ENCODE results near the gene MGAT5B. TPM values are rescaled to one million over a fixed set of nuclear protein-coding genes. Genes with fewer than 3 reads are reported as not detected.

Gene MGAT5B
- total and polyA plus RNA-seq, 2 of the 13 experiments (the other 11 are each of a cell fraction or from before 2014, with no cell fraction given): 0.07 to 0.13 TPM

DNA sequence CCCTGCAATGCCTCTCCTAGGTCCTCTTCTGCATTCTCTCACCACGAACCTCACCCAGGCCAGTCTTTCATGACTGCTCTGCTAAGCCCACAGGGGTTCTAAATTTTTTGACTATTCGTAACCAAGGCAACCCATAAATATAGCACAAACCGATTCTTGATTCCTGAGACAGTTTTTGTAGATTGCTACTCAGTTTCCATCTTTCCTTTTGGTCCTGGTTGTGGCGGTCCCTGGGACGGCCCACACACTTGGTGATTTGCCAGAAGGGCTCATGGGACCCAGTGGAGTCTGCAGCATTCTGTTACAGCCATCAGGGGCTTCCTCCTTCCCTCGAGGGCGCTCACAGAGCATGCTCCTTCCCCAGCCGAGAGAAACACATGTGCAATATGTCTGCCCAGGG lies 23.4 kb upstream of the MGAT5B start:
- WGBS (ENCODE audit: low lambda C conversion rate): 20% methylated on average over 8 of the region's 8 CpGs
- ChIA-PET CTCF (ENCODE audit: low intra/inter-chr PET ratio, low total read pairs) (no interaction called here), POLR2A (no interaction called here)
- Histone ChIP-seq H3K9me3 (ENCODE audit: low read length) (no peaks in the 10 kb centered on the region), H3K4me1 (ENCODE audit: insufficient read depth, low read length) (0 out of 2 replicates have a peak, but pooled peaks cover 4% of the 10 kb centered on the region), H3K4me2 (ENCODE audit: low read depth, low read length) (no peak overlapping the region), H2AFZ (ENCODE audit: low read length) (no peak overlapping the region), H4K20me1 (ENCODE audit: insufficient read depth, low read length) (no peaks in the 10 kb centered on the region), H3K36me3 (replicated peaks in 1 of 2; ENCODE audit: control insufficient read depth in 1 of 2, insufficient read depth in 2 of 2, low read length in 2 of 2) (no peaks in the 10 kb centered on the region), H3K4me3 (replicated peaks in 1 of 3; ENCODE audit: insufficient read depth in 1 of 3, low read depth in 2 of 3, low read length in 3 of 3) (no peak overlapping the region), H3K79me2 (ENCODE audit: insufficient read depth, low read length) (no peaks in the 10 kb centered on the region), H3K9ac (ENCODE audit: insufficient read depth, low read depth, low read length) (no peak overlapping the region), H3K27ac (ENCODE audit: extremely low read length, insufficient read depth, low read length) (no peak overlapping the region), H3K27me3 (ENCODE audit: control insufficient read depth in 1 of 2, insufficient read depth in 2 of 2, low read length in 2 of 2) (peaks cover 7 to 70% of the 10 kb centered on the region in 2 experiments; a peak in 4 of 5 replicates)
- TF ChIP-seq GABPA (IDR thresholded peaks at IDR 0.05; ENCODE audit: low read depth, low read length) (no peak), GABPA (CRISPR knock-in tag; IDR thresholded peaks at IDR 0.05; ENCODE audit: low read depth) (no peak), ZNF577 (CRISPR knock-in tag; IDR thresholded peaks at IDR 0.05; ENCODE audit: borderline replicate concordance, low read depth) (no peak), ZNF274 (CRISPR knock-in tag; IDR thresholded peaks at IDR 0.05) (no peak), ZNF607 (CRISPR knock-in tag; IDR thresholded peaks at IDR 0.05; ENCODE audit: borderline replicate concordance) (no peak), SMAD9 (CRISPR knock-in tag; IDR thresholded peaks at IDR 0.05) (no peak), SRSF4 (IDR thresholded peaks at IDR 0.05; ENCODE audit: low read depth, low read length, poor library complexity, severe bottlenecking) (no peak), SNAPC2 (CRISPR knock-in tag; IDR thresholded peaks at IDR 0.05) (no peak), HOXD1 (CRISPR knock-in tag; IDR thresholded peaks at IDR 0.05) (no peak), ISX (CRISPR knock-in tag; conservative IDR thresholded peaks at IDR 0.05) (no peak), ZNF775 (CRISPR knock-in tag; IDR thresholded peaks at IDR 0.05; ENCODE audit: borderline replicate concordance) (no peak), NCOA2 (CRISPR knock-in tag; IDR thresholded peaks at IDR 0.05) (no peak), ZNF30 (CRISPR knock-in tag; IDR thresholded peaks at IDR 0.05) (no peak)
- TF ChIP-seq, protein P1, sequence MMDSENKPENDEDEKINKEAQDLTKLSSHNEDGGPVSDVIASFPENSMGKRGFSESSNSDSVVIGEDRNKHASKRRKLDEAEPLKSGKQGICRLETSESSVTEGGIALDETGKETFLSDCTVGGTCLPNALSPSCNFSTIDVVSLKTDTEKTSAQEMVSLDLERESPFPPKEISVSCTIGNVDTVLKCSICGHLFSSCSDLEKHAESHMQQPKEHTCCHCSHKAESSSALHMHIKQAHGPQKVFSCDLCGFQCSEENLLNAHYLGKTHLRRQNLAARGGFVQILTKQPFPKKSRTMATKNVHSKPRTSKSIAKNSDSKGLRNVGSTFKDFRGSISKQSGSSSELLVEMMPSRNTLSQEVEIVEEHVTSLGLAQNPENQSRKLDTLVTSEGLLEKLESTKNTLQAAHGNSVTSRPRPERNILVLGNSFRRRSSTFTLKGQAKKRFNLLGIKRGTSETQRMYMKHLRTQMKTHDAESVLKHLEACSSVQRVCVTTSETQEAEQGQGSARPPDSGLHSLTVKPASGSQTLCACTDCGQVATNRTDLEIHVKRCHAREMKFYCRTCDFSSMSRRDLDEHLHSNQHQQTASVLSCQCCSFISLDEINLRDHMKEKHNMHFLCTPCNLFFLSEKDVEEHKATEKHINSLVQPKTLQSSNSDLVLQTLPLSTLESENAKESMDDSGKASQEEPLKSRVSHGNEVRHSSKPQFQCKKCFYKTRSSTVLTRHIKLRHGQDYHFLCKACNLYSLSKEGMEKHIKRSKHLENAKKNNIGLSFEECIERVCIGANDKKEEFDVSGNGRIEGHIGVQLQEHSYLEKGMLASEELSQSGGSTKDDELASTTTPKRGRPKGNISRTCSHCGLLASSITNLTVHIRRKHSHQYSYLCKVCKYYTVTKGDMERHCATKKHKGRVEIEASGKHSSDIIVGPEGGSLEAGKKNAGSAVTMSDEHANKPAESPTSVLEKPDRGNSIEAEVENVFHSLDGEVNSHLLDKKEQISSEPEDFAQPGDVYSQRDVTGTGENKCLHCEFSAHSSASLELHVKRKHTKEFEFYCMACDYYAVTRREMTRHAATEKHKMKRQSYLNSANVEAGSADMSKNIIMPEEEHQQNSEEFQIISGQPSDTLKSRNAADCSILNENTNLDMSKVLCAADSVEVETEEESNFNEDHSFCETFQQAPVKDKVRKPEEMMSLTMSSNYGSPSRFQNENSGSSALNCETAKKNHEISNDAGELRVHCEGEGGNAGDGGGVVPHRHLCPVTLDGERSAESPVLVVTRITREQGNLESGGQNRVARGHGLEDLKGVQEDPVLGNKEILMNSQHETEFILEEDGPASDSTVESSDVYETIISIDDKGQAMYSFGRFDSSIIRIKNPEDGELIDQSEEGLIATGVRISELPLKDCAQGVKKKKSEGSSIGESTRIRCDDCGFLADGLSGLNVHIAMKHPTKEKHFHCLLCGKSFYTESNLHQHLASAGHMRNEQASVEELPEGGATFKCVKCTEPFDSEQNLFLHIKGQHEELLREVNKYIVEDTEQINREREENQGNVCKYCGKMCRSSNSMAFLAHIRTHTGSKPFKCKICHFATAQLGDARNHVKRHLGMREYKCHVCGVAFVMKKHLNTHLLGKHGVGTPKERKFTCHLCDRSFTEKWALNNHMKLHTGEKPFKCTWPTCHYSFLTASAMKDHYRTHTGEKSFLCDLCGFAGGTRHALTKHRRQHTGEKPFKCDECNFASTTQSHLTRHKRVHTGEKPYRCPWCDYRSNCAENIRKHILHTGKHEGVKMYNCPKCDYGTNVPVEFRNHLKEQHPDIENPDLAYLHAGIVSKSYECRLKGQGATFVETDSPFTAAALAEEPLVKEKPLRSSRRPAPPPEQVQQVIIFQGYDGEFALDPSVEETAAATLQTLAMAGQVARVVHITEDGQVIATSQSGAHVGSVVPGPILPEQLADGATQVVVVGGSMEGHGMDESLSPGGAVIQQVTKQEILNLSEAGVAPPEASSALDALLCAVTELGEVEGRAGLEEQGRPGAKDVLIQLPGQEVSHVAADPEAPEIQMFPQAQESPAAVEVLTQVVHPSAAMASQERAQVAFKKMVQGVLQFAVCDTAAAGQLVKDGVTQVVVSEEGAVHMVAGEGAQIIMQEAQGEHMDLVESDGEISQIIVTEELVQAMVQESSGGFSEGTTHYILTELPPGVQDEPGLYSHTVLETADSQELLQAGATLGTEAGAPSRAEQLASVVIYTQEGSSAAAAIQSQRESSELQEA (CRISPR knock-in tag; IDR thresholded peaks at IDR 0.05; ENCODE audit: not compliant biosample characterization): no peak
- ATAC-seq (no peak), DNase-seq (ENCODE audit: low spot score) (no peak), FAIRE-seq (no peak)
- intact Hi-C loops (cut with micrococcal nuclease; ENCODE audit: unreplicated experiment) (no loop called here), in situ Hi-C loops (cut with HindIII; ENCODE audit: extremely low pct_ligation_motif_present, low pct_unique_long_range_greater_than_20kb) (no loop called here)
- BruUV-seq (replicated peaks): no TSS peak

Data from HepG2 (cell line).